ENCODE data around the gene NTSR1.

- TF ChIP-seq CTCF (IDR thresholded peaks at IDR 0.05 in 4 of 5, conservative IDR thresholded peaks at IDR 0.05 in 1 of 5) (no peak), POLR2A (IDR thresholded peaks at IDR 0.05) (no peak)
Observed at GRCh38 chr20:62723351-62723750, 14.7 kb downstream of the NTSR1 start.
